Measurements from ENCODE around the gene FERD3L.

The FERD3L gene

DNA sequence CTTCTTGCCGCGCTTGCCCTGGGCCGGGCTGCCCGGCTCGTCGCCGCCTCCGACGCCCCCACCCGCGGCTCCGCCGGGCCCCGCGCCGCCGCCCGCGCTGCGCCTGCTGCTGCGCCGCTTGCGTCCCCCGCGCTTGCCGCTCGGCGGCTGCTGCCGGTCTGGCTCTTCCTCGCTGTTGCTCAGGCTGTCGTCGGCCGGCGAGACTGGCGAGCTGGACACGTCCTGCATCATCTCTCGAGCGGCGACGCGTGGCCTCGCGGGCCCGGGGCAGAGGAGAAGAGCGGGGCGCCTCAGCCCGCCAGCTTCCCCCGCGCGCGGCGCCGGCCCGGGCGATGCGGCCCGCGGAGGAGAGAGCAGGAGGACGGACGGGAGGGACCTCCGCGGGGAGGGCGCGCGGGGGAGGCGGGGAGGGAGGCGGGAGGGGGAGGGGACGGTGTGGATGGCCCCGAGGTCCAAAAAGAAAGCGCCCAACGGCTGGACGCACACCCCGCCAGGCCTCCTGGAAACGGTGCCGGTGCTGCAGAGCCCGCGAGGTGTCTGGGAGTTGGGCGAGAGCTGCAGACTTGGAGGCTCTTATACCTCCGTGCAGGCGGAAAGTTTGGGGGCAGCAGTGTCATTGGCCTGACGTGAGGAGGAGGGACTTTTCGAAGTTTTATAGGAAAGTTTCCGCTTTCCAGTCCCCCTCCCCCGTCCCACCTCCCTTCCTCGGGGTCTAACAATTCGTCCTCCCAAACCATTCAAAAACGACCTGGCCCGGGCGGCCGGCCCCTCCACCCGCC, 27.9 kb downstream of the FERD3L start, which contains the start of gene TWIST1:
TWIST1 (minus strand) TSS at position 546 of the 779 bp plus-strand sequence; CDS start at position 231, 315 bp downstream.
- Histone ChIP-seq H3K79me1 (ENCODE audit: low read depth, low read length) (no peaks in the 10 kb centered on the region), H2BK5ac (ENCODE audit: low read length) (no peak within 1 kb of the TSS), H3K23ac (ENCODE audit: low read depth, low read length, poor library complexity) (peak within 1 kb of the TSS; percentile 77), H2BK120ac (ENCODE audit: low read depth, low read length) (no peak within 1 kb of the TSS), H2BK12ac (ENCODE audit: low read length) (no peak within 1 kb of the TSS), H3K9me3 (replicated peaks in 1 of 2; ENCODE audit: control insufficient read depth in 2 of 2, insufficient read depth in 1 of 2, low read depth in 1 of 2, low read length in 2 of 2) (no peaks in the 10 kb centered on the region), H2AFZ (ENCODE audit: low read length) (peak within 1 kb of the TSS; percentile 94), H3K4me3 (ENCODE audit: low read length in 2 of 2) (peak within 1 kb of the TSS; percentile 65 to 84), H3K4me1 (ENCODE audit: control insufficient read depth in 2 of 2, insufficient read depth in 1 of 2, low read depth in 1 of 2, low read length in 2 of 2) (peaks cover 0 to 10% of the 10 kb centered on the region in 2 donors), H4K91ac (ENCODE audit: low read depth, low read length, poor library complexity) (no peak within 1 kb of the TSS), H3K36me3 (replicated peaks in 1 of 2; ENCODE audit: control insufficient read depth in 2 of 2, insufficient read depth in 2 of 2, low read length in 2 of 2) (no peaks in the 10 kb centered on the region), H2BK15ac (ENCODE audit: low read length) (peak within 1 kb of the TSS; percentile 43), H3K27ac (replicated peaks; ENCODE audit: low read length) (no peak within 1 kb of the TSS), H3K9ac (ENCODE audit: low read depth, low read length, poor library complexity) (peak within 1 kb of the TSS; percentile 93), H3K4ac (ENCODE audit: low read length) (no peak within 1 kb of the TSS), H4K8ac (ENCODE audit: low read depth, low read length) (no peak within 1 kb of the TSS), H3K18ac (ENCODE audit: low read length) (peak within 1 kb of the TSS; percentile 90), H2AK5ac (ENCODE audit: low read depth, low read length) (no peak within 1 kb of the TSS), H3K14ac (ENCODE audit: low read length) (peak within 1 kb of the TSS; percentile 82), H3K27me3 (ENCODE audit: control insufficient read depth in 3 of 3, insufficient read depth in 3 of 3, low read depth in 1 of 3, low read length in 3 of 3) (peaks cover 21 to 85% (median 65%) of the 10 kb centered on the region in 3 experiments), H3K4me2 (ENCODE audit: insufficient read depth, low read length, poor library complexity, severe bottlenecking) (peak within 1 kb of the TSS; percentile 93)
- no CpG with 5 or more reads among the region's 91 CpGs for WGBS, 2 donors (ENCODE audit: extremely low coverage in 2 of 2, insufficient read length in 2 of 2, insufficient replicate concordance in 1 of 2)
- peak; percentile 57 for DNase-seq (ENCODE audit: low spot score)

DNA sequence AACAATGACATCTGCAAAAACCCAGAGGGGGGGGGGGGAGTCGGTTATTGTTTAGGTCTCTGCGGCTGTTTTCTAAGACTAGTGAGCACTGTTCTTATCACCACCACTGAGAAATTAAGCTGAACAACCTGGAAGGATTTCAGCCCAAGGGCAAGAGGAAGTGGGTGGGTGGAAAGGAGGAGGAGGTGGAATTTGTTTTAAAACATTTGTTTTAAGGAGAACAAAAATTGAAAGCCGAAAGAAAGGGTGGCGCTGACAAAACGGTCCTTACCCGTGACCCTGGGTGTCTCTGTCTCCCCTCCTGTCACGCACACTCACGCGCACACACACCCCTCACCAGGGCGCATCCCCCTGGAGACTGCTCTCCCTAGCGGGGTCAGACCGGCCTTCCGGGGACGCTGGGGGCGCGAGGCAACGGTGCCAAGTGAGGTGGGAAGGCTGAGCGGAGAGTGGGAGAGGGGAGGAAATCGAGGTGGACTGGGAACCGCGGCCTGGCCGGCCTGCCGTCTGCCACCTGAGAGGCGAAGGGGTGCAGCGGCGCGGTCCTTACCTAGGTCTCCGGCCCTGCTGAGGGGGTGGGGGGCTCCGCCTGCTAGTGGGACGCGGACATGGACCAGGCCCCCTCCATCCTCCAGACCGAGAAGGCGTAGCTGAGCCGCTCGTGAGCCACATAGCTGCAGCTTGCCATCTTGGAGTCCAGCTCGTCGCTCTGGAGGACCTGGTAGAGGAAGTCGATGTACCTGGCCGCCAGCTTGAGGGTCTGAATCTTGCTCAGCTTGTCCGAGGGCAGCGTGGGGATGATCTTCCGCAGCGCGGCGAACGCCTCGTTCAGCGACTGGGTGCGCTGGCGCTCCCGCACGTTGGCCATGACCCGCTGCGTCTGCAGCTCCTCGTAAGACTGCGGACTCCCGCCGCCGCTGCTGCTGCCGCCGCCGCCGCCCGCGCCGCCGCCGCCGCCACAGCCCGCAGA, 28.8 kb downstream of the FERD3L start:
- H3K4me2 ChIP-seq (ENCODE audit: insufficient read depth, low read length, poor library complexity, severe bottlenecking), result peak overlapping the region; percentile 93
- peak; percentile 46 for DNase-seq (ENCODE audit: low spot score)
- H3K27ac ChIP-seq (replicated peaks; ENCODE audit: low read length), result no peak overlapping the region
- H2BK120ac ChIP-seq (ENCODE audit: low read depth, low read length), result no peak overlapping the region
- no peak overlapping the region for H2AK5ac ChIP-seq (ENCODE audit: low read depth, low read length)
- H2AFZ ChIP-seq (ENCODE audit: low read length), result peak overlapping the region; percentile 94
- H3K79me1 ChIP-seq (ENCODE audit: low read depth, low read length), result no peaks in the 10 kb centered on the region
- peak overlapping the region; percentile 77 for H3K23ac ChIP-seq (ENCODE audit: low read depth, low read length, poor library complexity)
- H3K4me1 ChIP-seq (ENCODE audit: control insufficient read depth in 2 of 2, insufficient read depth in 1 of 2, low read depth in 1 of 2, low read length in 2 of 2), result peaks cover 0 to 10% of the 10 kb centered on the region in 2 donors
- peaks cover 26 to 89% (median 74%) of the 10 kb centered on the region in 3 experiments for H3K27me3 ChIP-seq (ENCODE audit: control insufficient read depth in 3 of 3, insufficient read depth in 3 of 3, low read depth in 1 of 3, low read length in 3 of 3)
- H4K8ac ChIP-seq (ENCODE audit: low read depth, low read length), result no peak overlapping the region
- no peaks in the 10 kb centered on the region for H3K9me3 ChIP-seq (replicated peaks in 1 of 2; ENCODE audit: control insufficient read depth in 2 of 2, insufficient read depth in 1 of 2, low read depth in 1 of 2, low read length in 2 of 2)
- no peak overlapping the region for H2BK5ac ChIP-seq (ENCODE audit: low read length)
- H3K14ac ChIP-seq (ENCODE audit: low read length), result peak overlapping the region; percentile 82
- H3K4ac ChIP-seq (ENCODE audit: low read length), result no peak overlapping the region
- peak overlapping the region; percentile 87 for H3K18ac ChIP-seq (ENCODE audit: low read length)
- H4K91ac ChIP-seq (ENCODE audit: low read depth, low read length, poor library complexity), result no peak overlapping the region
- no peaks in the 10 kb centered on the region for H3K36me3 ChIP-seq (replicated peaks in 1 of 2; ENCODE audit: control insufficient read depth in 2 of 2, insufficient read depth in 2 of 2, low read length in 2 of 2)
- H2BK12ac ChIP-seq (ENCODE audit: low read length), result no peak overlapping the region
- H3K9ac ChIP-seq (ENCODE audit: low read depth, low read length, poor library complexity), result peak overlapping the region; percentile 93
- peak overlapping the region; percentile 43 for H2BK15ac ChIP-seq (ENCODE audit: low read length)
- H3K4me3 ChIP-seq (ENCODE audit: low read length in 2 of 2), result peak overlapping the region; percentile 65 to 84
- no CpG with 5 or more reads among the region's 70 CpGs for WGBS, 2 donors (ENCODE audit: extremely low coverage in 2 of 2, insufficient read length in 2 of 2, insufficient replicate concordance in 1 of 2)

DNA sequence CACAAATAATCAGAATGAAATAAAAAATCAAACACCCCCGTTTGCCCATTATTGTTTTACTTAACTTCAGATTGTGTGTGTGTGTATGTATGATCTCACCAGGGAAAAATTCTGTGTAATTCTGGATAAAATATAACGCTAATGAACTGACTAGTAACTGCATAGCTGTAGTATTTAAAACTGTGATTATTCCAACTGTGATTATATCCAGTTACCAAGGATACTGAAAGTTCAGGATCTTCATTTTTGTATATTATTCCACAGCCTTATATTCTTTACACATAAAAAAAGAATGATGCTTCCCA, 30.7 kb downstream of the FERD3L start:
- Histone ChIP-seq H2BK12ac (ENCODE audit: low read length) (no peak overlapping the region), H2BK15ac (ENCODE audit: low read length) (no peak overlapping the region), H3K27ac (replicated peaks; ENCODE audit: low read length) (no peak overlapping the region), H3K27me3 (ENCODE audit: control insufficient read depth in 3 of 3, insufficient read depth in 3 of 3, low read depth in 1 of 3, low read length in 3 of 3) (peaks cover 30 to 89% (median 77%) of the 10 kb centered on the region in 3 experiments), H2AFZ (ENCODE audit: low read length) (no peak overlapping the region), H4K8ac (ENCODE audit: low read depth, low read length) (no peak overlapping the region), H3K23ac (ENCODE audit: low read depth, low read length, poor library complexity) (no peak overlapping the region), H3K9ac (ENCODE audit: low read depth, low read length, poor library complexity) (no peak overlapping the region), H3K14ac (ENCODE audit: low read length) (no peak overlapping the region), H3K9me3 (replicated peaks in 1 of 2; ENCODE audit: control insufficient read depth in 2 of 2, insufficient read depth in 1 of 2, low read depth in 1 of 2, low read length in 2 of 2) (no peaks in the 10 kb centered on the region), H3K79me1 (ENCODE audit: low read depth, low read length) (no peaks in the 10 kb centered on the region), H2AK5ac (ENCODE audit: low read depth, low read length) (no peak overlapping the region), H3K4me2 (ENCODE audit: insufficient read depth, low read length, poor library complexity, severe bottlenecking) (no peak overlapping the region), H2BK5ac (ENCODE audit: low read length) (no peak overlapping the region), H3K18ac (ENCODE audit: low read length) (no peak overlapping the region), H3K4me1 (ENCODE audit: control insufficient read depth in 2 of 2, insufficient read depth in 1 of 2, low read depth in 1 of 2, low read length in 2 of 2) (peaks cover 0 to 10% of the 10 kb centered on the region in 2 donors), H3K4ac (ENCODE audit: low read length) (no peak overlapping the region), H3K4me3 (ENCODE audit: low read length in 2 of 2) (no peak overlapping the region), H3K36me3 (replicated peaks in 1 of 2; ENCODE audit: control insufficient read depth in 2 of 2, insufficient read depth in 2 of 2, low read length in 2 of 2) (no peaks in the 10 kb centered on the region), H4K91ac (ENCODE audit: low read depth, low read length, poor library complexity) (no peak overlapping the region), H2BK120ac (ENCODE audit: low read depth, low read length) (no peak overlapping the region)
- no CpG with 5 or more reads among the region's 2 CpGs for WGBS, 2 donors (ENCODE audit: extremely low coverage in 2 of 2, insufficient read length in 2 of 2, insufficient replicate concordance in 1 of 2)
- no peak for DNase-seq (ENCODE audit: low spot score)

All from neuronal stem cell (in vitro differentiated cells).